Endothelial cell of umbilical vein (primary cell): Measurements from ENCODE around the gene SCTR. TPM values are rescaled to one million over a fixed set of nuclear protein-coding genes. Genes with fewer than 3 reads are reported as not detected.

Experiments
- BruUV-seq: library from RNA; stranded (reverse); fragments of 400-500 nt; replicated peaks from 2 replicates; lab custom pipeline; 2021; lab: Mats Ljungman, UMichigan
- CTCF ChIA-PET: fragments of 300-600, 350-600 bp; sonication (Branson Sonifier 250); formaldehyde crosslinking; loops from one replicate; lab custom pipeline; 2021; ENCODE audit warnings: antibody characterized with exemption, inconsistent platforms; lab: Charles Lee
- POLR2A ChIA-PET: fragments of 300-600, 350-600 bp; sonication (Branson Sonifier 250); formaldehyde crosslinking; loops from one replicate; lab custom pipeline; 2021; ENCODE audit warnings: antibody characterized with exemption, inconsistent platforms; lab: Charles Lee
- DNase-seq: peaks from one replicate; pipeline ENCODE4 v3.0.0-alpha.2; 2011; ENCODE audit warnings: low read depth, low spot score
- FAIRE-seq: peaks from 2 replicates; lab custom pipeline; 2011; peaks lifted over from hg19 to GRCh38; lab: Jason Lieb, UNC
- H2AFZ ChIP-seq: 2 replicates; pipeline ENCODE4 v1.6.0; 2012; ENCODE audit warnings: low read depth, low read length, control low read depth, inconsistent platforms
- H3K27ac ChIP-seq: 2 replicates; pipeline ENCODE4 v1.5.1; 2011; ENCODE audit warnings: low read depth, mild to moderate bottlenecking, control low read depth, low read length, moderate library complexity; ENCODE audit not compliant: insufficient read depth
- H3K27me3 ChIP-seq, 2 experiments: 2 replicates each; pipeline versions ENCODE4 v1.6.0 to v1.6.1; 2011; ENCODE audit warnings: low read length in 2 of 2, mixed read lengths in 1 of 2; ENCODE audit not compliant: control insufficient read depth in 2 of 2, insufficient read depth in 2 of 2
- H3K36me3 ChIP-seq, 2 experiments: 2 replicates in 1 of 2; 3 replicates in 1 of 2; pipeline ENCODE4 v1.5.1; 2011; ENCODE audit warnings: low read length in 2 of 2, mild to moderate bottlenecking in 1 of 2, moderate library complexity in 1 of 2; ENCODE audit not compliant: control insufficient read depth in 2 of 2, insufficient read depth in 2 of 2; ENCODE audit errors: extremely low read depth in 1 of 2
- H3K4me1 ChIP-seq: 3 replicates; pipeline ENCODE4 v1.5.1; 2011; ENCODE audit warnings: mild to moderate bottlenecking, low read length; ENCODE audit not compliant: control insufficient read depth, insufficient read depth; ENCODE audit errors: extremely low read depth
- H3K4me2 ChIP-seq: 2 replicates; pipeline ENCODE4 v1.6.1; 2011; ENCODE audit warnings: low read length, control low read depth, mixed read lengths; ENCODE audit not compliant: insufficient read depth
- H3K4me3 ChIP-seq, 3 experiments: fragments of 200-600 bp in 1 of 3; sonication (generic), shearing (Covaris generic) in 1 of 3; replicated peaks in 1 of 3; 2 replicates each; pipeline ENCODE4 v1.5.1; 2011 to 2016; ENCODE audit warnings: control low read depth in 3 of 3, low read length in 3 of 3, mild to moderate bottlenecking in 2 of 3, inconsistent platforms in 1 of 3, low read depth in 1 of 3, moderate library complexity in 1 of 3; ENCODE audit not compliant: insufficient read depth in 1 of 3
- H3K79me2 ChIP-seq: 2 replicates; pipeline ENCODE4 v1.6.0; 2012; ENCODE audit warnings: low read length, inconsistent platforms; ENCODE audit not compliant: control insufficient read depth, insufficient read depth
- H3K9ac ChIP-seq: replicated peaks from 2 replicates; pipeline ENCODE3; 2011; ENCODE audit warnings: low read length, control low read depth; ENCODE audit not compliant: insufficient read depth; ENCODE audit errors: extremely low read depth
- H3K9me1 ChIP-seq: replicated peaks from 3 replicates; pipeline ENCODE4 v1.6.0; 2011; ENCODE audit warnings: mild to moderate bottlenecking, low read length; ENCODE audit not compliant: control insufficient read depth, insufficient read depth; ENCODE audit errors: extremely low read depth
- H3K9me3 ChIP-seq: replicated peaks from 2 replicates; pipeline ENCODE4 v1.5.1; 2012; ENCODE audit warnings: low read length, inconsistent platforms; ENCODE audit not compliant: control insufficient read depth, insufficient read depth
- H4K20me1 ChIP-seq: replicated peaks from 2 replicates; pipeline ENCODE3; 2011; ENCODE audit warnings: mild to moderate bottlenecking, low read length; ENCODE audit not compliant: control insufficient read depth, insufficient read depth; ENCODE audit errors: extremely low read depth
- EZH2 ChIP-seq: IDR thresholded peaks from 2 replicates; pipeline ENCODE4 v1.6.1; 2012; ENCODE audit warnings: borderline replicate concordance, low read depth, mild to moderate bottlenecking, moderate library complexity, low read length, inconsistent platforms; ENCODE audit not compliant: severe bottlenecking
- FOS ChIP-seq: IDR thresholded peaks from 2 replicates; pipeline ENCODE4 v1.6.1; 2011; ENCODE audit warnings: mild to moderate bottlenecking, low read length, moderate library complexity, borderline replicate concordance; ENCODE audit not compliant: insufficient read depth
- GATA2 ChIP-seq: IDR thresholded peaks from 2 replicates; pipeline ENCODE4 v1.7.0; 2011; ENCODE audit warnings: low read depth, mild to moderate bottlenecking, moderate library complexity, mixed read lengths, low read length; ENCODE audit not compliant: insufficient read length, insufficient read depth
- JUN ChIP-seq: IDR thresholded peaks from 2 replicates; pipeline ENCODE4 v1.6.1; 2011; ENCODE audit warnings: borderline replicate concordance, low read depth; ENCODE audit not compliant: insufficient read length, insufficient read depth
- MYC ChIP-seq: IDR thresholded peaks from one replicate; pipeline ENCODE4 v1.6.1; 2011; ENCODE audit warnings: mild to moderate bottlenecking, low read depth, low read length
- POLR2A ChIP-seq: IDR thresholded peaks from 2 replicates; pipeline ENCODE4 v1.6.1; 2012; ENCODE audit warnings: low read depth, mild to moderate bottlenecking, control low read depth, low read length
- POLR2AphosphoS5 ChIP-seq: IDR thresholded peaks from 2 replicates; pipeline ENCODE4 v1.6.1; 2012; ENCODE audit warnings: low read depth, mild to moderate bottlenecking, control low read depth, low read length, moderate library complexity; ENCODE audit not compliant: insufficient read depth
- dilution Hi-C: fragments of 300-500 bp; cut with MboI; formaldehyde crosslinking; loops from one replicate; pipeline ENCODE4 v1.15.0; 2019; ENCODE audit warnings: low sequenced_read_pairs; ENCODE audit not compliant: extremely low pct_ligation_motif_present
- intact Hi-C: fragments of 100-400 bp; cut with micrococcal nuclease; formaldehyde crosslinking; loops from one replicate; pipeline ENCODE4 v1.10.0; 2022
- polyA plus RNA-seq, 4 experiments: library from polyadenylated mRNA; depleted of rRNA in 3 of 4; stranded (reverse) in 3 of 4; unstranded in 1 of 4; fragments of >200 nt; gene quantifications; 2 replicates each; pipeline versions ENCODE4 v1.2.1 to v1.2.3, GENCODE V29; 2011 to 2012; ENCODE audit warnings: missing spikeins in 1 of 4
- total RNA-seq: library from RNA; stranded (reverse); gene quantifications from 2 replicates; pipeline ENCODE4 v1.2.3, GENCODE V29; 2021
- TF ChIP-seq, protein P1 (sequence below), 2 donors: IDR thresholded peaks; 1 replicate in 1 of 2; 2 replicates in 1 of 2; pipeline ENCODE4 v1.5.1; 2011; ENCODE audit warnings: low read length in 2 of 2, mild to moderate bottlenecking in 2 of 2, moderate library complexity in 2 of 2, control low read depth in 1 of 2, inconsistent platforms in 1 of 2, low read depth in 1 of 2; ENCODE audit not compliant: insufficient read depth in 1 of 2; ENCODE audit errors: extremely low read depth in 1 of 2
- TF ChIP-seq, protein P2 (sequence below): IDR thresholded peaks from 2 replicates; pipeline ENCODE4 v1.6.1; 2011; ENCODE audit not compliant: insufficient read depth, insufficient read length

The SCTR gene
- total and polyA plus RNA-seq, 2 donors (not counting 3 experiments of a cell fraction or from before 2014, with no cell fraction given) = not detected

DNA sequence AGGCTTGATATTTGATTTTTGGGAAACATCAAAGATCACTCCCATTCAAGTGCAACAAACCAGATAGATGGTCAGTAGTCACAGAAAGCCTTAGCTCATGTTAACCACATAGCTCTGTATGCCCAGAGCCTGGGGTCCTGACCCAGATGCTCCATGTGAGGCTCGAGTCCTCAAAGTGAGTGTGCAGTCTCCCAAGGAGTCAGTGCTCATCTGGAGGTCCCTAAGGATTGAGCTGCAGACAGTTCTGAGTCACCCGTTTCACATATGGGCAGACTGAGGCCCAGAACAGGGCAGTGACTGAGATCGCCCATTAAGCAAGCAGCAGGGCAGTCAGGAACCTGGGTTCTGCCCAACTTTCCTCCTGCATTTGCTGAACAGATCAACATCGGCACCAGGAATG lies 83.4 kb downstream of the SCTR start:
- FAIRE-seq = no peak
- CTCF ChIA-PET = interaction anchor here (0.8 to 1.4 kb wide), 2 partner anchors 10 to 11 kb away, joined by 3 to 6 read pairs; no protein-coding TSS in a partner anchor

More for the DNA sequence above, 83.4 kb downstream of the SCTR start:
- no peak overlapping the region for H3K4me2 ChIP-seq
- H3K9me3 ChIP-seq = no peaks in the 10 kb centered on the region
- H3K27me3 ChIP-seq = no peaks in the 10 kb centered on the region
- dilution Hi-C loops (no loop called here), intact Hi-C loops (no loop called here)
- POLR2A ChIA-PET = no interaction called here
- H2AFZ ChIP-seq = no peak overlapping the region
- BruUV-seq = no TSS peak
- DNase-seq = no peak
- no peaks in the 10 kb centered on the region for H3K79me2 ChIP-seq
- H3K9me1 ChIP-seq = no peaks in the 10 kb centered on the region
- H3K9ac ChIP-seq = no peak overlapping the region
- TF ChIP-seq MYC (no peak), EZH2 (no peak), POLR2AphosphoS5 (no peak), GATA2 (no peak), POLR2A (no peak), FOS (no peak), JUN (no peak)
- TF ChIP-seq, protein P1, sequence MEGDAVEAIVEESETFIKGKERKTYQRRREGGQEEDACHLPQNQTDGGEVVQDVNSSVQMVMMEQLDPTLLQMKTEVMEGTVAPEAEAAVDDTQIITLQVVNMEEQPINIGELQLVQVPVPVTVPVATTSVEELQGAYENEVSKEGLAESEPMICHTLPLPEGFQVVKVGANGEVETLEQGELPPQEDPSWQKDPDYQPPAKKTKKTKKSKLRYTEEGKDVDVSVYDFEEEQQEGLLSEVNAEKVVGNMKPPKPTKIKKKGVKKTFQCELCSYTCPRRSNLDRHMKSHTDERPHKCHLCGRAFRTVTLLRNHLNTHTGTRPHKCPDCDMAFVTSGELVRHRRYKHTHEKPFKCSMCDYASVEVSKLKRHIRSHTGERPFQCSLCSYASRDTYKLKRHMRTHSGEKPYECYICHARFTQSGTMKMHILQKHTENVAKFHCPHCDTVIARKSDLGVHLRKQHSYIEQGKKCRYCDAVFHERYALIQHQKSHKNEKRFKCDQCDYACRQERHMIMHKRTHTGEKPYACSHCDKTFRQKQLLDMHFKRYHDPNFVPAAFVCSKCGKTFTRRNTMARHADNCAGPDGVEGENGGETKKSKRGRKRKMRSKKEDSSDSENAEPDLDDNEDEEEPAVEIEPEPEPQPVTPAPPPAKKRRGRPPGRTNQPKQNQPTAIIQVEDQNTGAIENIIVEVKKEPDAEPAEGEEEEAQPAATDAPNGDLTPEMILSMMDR (IDR thresholded peaks at IDR 0.05; ENCODE audit: extremely low read depth in 1 of 2, insufficient read depth in 1 of 2, low read depth in 1 of 2, low read length in 2 of 2) = no peak
- TF ChIP-seq, protein P2, sequence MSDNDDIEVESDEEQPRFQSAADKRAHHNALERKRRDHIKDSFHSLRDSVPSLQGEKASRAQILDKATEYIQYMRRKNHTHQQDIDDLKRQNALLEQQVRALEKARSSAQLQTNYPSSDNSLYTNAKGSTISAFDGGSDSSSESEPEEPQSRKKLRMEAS = no peak
- no peaks in the 10 kb centered on the region for H3K4me1 ChIP-seq
- H3K4me3 ChIP-seq = no peak overlapping the region
- no peak overlapping the region for H3K27ac ChIP-seq
- no peaks in the 10 kb centered on the region for H4K20me1 ChIP-seq
- H3K36me3 ChIP-seq = no peaks in the 10 kb centered on the region
